ENCODE measurements around the gene GRM1.

The GRM1 gene

GRCh38 chr6:146305951-146306350 is 277.1 kb downstream of the GRM1 start:
- no peak for DNase-seq
- H3K36me3 ChIP-seq: no peaks in the 10 kb centered on the region
- H3K9me3 ChIP-seq (ENCODE audit: severe bottlenecking): no peaks in the 10 kb centered on the region
- no peak for TF ChIP-seq CTCF (IDR thresholded peaks at IDR 0.05; ENCODE audit: low read depth, low read length)
- H3K27me3 ChIP-seq (ENCODE audit: insufficient read depth, low read depth, severe bottlenecking): no peaks in the 10 kb centered on the region
- no peak overlapping the region for H3K4me3 ChIP-seq (ENCODE audit: low read depth, low read length)
- H3K27ac ChIP-seq: no peak overlapping the region

- no peaks in the 10 kb centered on the region for H3K9me3 ChIP-seq (ENCODE audit: severe bottlenecking)
- TF ChIP-seq CTCF (IDR thresholded peaks at IDR 0.05; ENCODE audit: low read depth, low read length): no peak
- no peak for DNase-seq
- no peak overlapping the region for H3K27ac ChIP-seq
- H3K4me3 ChIP-seq (ENCODE audit: low read depth, low read length): no peak overlapping the region
- H3K27me3 ChIP-seq (ENCODE audit: insufficient read depth, low read depth, severe bottlenecking): no peaks in the 10 kb centered on the region
- no peaks in the 10 kb centered on the region for H3K36me3 ChIP-seq
These were observed 281.8 kb downstream of the GRM1 start for GRCh38 chr6:146310628-146311027.

- Histone ChIP-seq H3K4me3 (ENCODE audit: low read depth, low read length) (no peak overlapping the region), H3K9me3 (ENCODE audit: severe bottlenecking) (no peaks in the 10 kb centered on the region), H3K27me3 (ENCODE audit: insufficient read depth, low read depth, severe bottlenecking) (no peaks in the 10 kb centered on the region), H3K36me3 (no peaks in the 10 kb centered on the region), H3K27ac (no peak overlapping the region)
- TF ChIP-seq CTCF (IDR thresholded peaks at IDR 0.05; ENCODE audit: low read depth, low read length): no peak
- DNase-seq: no peak
These were observed 282.2 kb downstream of the GRM1 start for GRCh38 chr6:146311079-146311478.

- no peak for TF ChIP-seq CTCF (IDR thresholded peaks at IDR 0.05; ENCODE audit: low read depth, low read length)
- no peaks in the 10 kb centered on the region for H3K36me3 ChIP-seq
- no peak for DNase-seq
- no peak overlapping the region for H3K27ac ChIP-seq
- no peaks in the 10 kb centered on the region for H3K9me3 ChIP-seq (ENCODE audit: severe bottlenecking)
- no peaks in the 10 kb centered on the region for H3K27me3 ChIP-seq (ENCODE audit: insufficient read depth, low read depth, severe bottlenecking)
- no peak overlapping the region for H3K4me3 ChIP-seq (ENCODE audit: low read depth, low read length)
These were observed 283.7 kb downstream of the GRM1 start for GRCh38 chr6:146312608-146313007.

- DNase-seq: no peak
These were observed 286.7 kb downstream of the GRM1 start for GRCh38 chr6:146315381-146316174.

More at GRCh38 chr6:146315381-146316174, 286.7 kb downstream of the GRM1 start:
- Histone ChIP-seq H3K4me3 (ENCODE audit: low read depth, low read length) (no peak overlapping the region), H3K27me3 (ENCODE audit: insufficient read depth, low read depth, severe bottlenecking) (no peaks in the 10 kb centered on the region), H3K27ac (no peak overlapping the region), H3K36me3 (no peaks in the 10 kb centered on the region), H3K9me3 (ENCODE audit: severe bottlenecking) (no peaks in the 10 kb centered on the region)
- TF ChIP-seq CTCF (IDR thresholded peaks at IDR 0.05; ENCODE audit: low read depth, low read length): no peak
